HepG2 (cell line): Measurements from ENCODE around the gene SLC2A4. TPM values are rescaled to one million over a fixed set of nuclear protein-coding genes. Genes with fewer than 3 reads are reported as not detected.

Experiments used
- ATAC-seq: fragments of 200-7000 bp; cut with Tn5 transposase; 3 replicates; pipeline ENCODE4 v1.9.1; 2020; ENCODE audit warnings: mild to moderate bottlenecking, moderate library complexity
- BruUV-seq: library from RNA; stranded (reverse); fragments of 400-500 nt; replicated peaks from 2 replicates; lab custom pipeline; 2021; lab: Mats Ljungman, UMichigan
- CTCF ChIA-PET: fragments of 300-600 bp; formaldehyde crosslinking; extraction: SDS; loops from one replicate; lab custom pipeline; 2021; ENCODE audit warnings: low total read pairs, inconsistent platforms, low intra/inter-chr PET ratio; lab: Yijun Ruan, JAX
- POLR2A ChIA-PET: fragments of 350-600 bp; sonication (Branson Sonifier 250); formaldehyde crosslinking; loops from one replicate; lab custom pipeline; 2020; ENCODE audit warnings: antibody characterized with exemption, inconsistent platforms; lab: Yijun Ruan, JAX
- DNase-seq: peaks from one replicate; pipeline ENCODE4 v3.0.0-alpha.2; 2015; ENCODE audit warnings: low spot score
- FAIRE-seq: peaks from 3 replicates; lab custom pipeline; 2011; peaks lifted over from hg19 to GRCh38; lab: Jason Lieb, UNC
- H2AFZ ChIP-seq: one replicate; pipeline ENCODE4 v1.6.1; 2011; ENCODE audit warnings: low read length, inconsistent platforms
- H3K27ac ChIP-seq: fragments of 300-600 bp; 3 replicates; pipeline ENCODE4 v1.8.0; 2011; ENCODE audit warnings: mixed run types, mild to moderate bottlenecking, mixed read lengths, low read length, inconsistent platforms; ENCODE audit not compliant: insufficient read depth; ENCODE audit errors: extremely low read length
- H3K27me3 ChIP-seq, 2 experiments: fragments of 200-600 bp in 1 of 2; 2 replicates in 1 of 2; 3 replicates in 1 of 2; pipeline versions ENCODE4 v1.6.0 to v1.8.0; 2011; ENCODE audit warnings: low read length in 2 of 2, mild to moderate bottlenecking in 2 of 2, moderate library complexity in 2 of 2, inconsistent platforms in 1 of 2; ENCODE audit not compliant: insufficient read depth in 2 of 2, control insufficient read depth in 1 of 2
- H3K36me3 ChIP-seq, 2 experiments: fragments of 200-600 bp in 1 of 2; replicated peaks in 1 of 2; 2 replicates in 1 of 2; 3 replicates in 1 of 2; pipeline versions ENCODE4 v1.5.1 to v1.8.0; 2011; ENCODE audit warnings: low read length in 2 of 2, inconsistent platforms in 1 of 2; ENCODE audit not compliant: insufficient read depth in 2 of 2, control insufficient read depth in 1 of 2
- H3K4me1 ChIP-seq: 2 replicates; pipeline ENCODE4 v1.5.1; 2012; ENCODE audit warnings: low read length, inconsistent platforms; ENCODE audit not compliant: insufficient read depth
- H3K4me2 ChIP-seq: 2 replicates; pipeline ENCODE4 v1.6.0; 2011; ENCODE audit warnings: low read depth, low read length, inconsistent platforms
- H3K4me3 ChIP-seq, 3 experiments: fragments of 200-600 bp in 1 of 3; sonication (generic), shearing (Covaris generic) in 1 of 3; replicated peaks in 1 of 3; 2 replicates each; pipeline ENCODE4 v1.5.1; 2011 to 2016; ENCODE audit warnings: low read length in 3 of 3, inconsistent platforms in 2 of 3, low read depth in 2 of 3, mild to moderate bottlenecking in 2 of 3, control low read depth in 1 of 3, mixed read lengths in 1 of 3; ENCODE audit not compliant: insufficient read depth in 1 of 3
- H3K79me2 ChIP-seq: one replicate; pipeline ENCODE4 v1.6.1; 2011; ENCODE audit warnings: low read length, inconsistent platforms; ENCODE audit not compliant: insufficient read depth
- H3K9ac ChIP-seq: 2 replicates; pipeline ENCODE4 v1.6.0; 2011; ENCODE audit warnings: mild to moderate bottlenecking, low read depth, low read length, inconsistent platforms; ENCODE audit not compliant: insufficient read depth
- H3K9me3 ChIP-seq: 2 replicates; pipeline ENCODE4 v1.5.1; 2012; ENCODE audit warnings: mild to moderate bottlenecking, low read length
- H4K20me1 ChIP-seq: 2 replicates; pipeline ENCODE4 v1.6.0; 2011; ENCODE audit warnings: inconsistent platforms, mild to moderate bottlenecking, low read length, moderate library complexity; ENCODE audit not compliant: insufficient read depth
- BORCS8-MEF2B ChIP-seq: sonication (generic); formaldehyde crosslinking; IDR thresholded peaks from 2 replicates; pipeline ENCODE4 v1.8.0; 2022; ENCODE audit warnings: mild to moderate bottlenecking, missing genetic modification reagents
- RXRA ChIP-seq: sonication (generic); formaldehyde crosslinking; IDR thresholded peaks from 2 replicates; pipeline ENCODE4 v1.5.1; 2020; ENCODE audit warnings: missing genetic modification reagents
- SALL1 ChIP-seq: sonication (generic); formaldehyde crosslinking; IDR thresholded peaks from 2 replicates; pipeline ENCODE4 v1.8.0; 2022; ENCODE audit warnings: mild to moderate bottlenecking, missing genetic modification reagents
- SCMH1 ChIP-seq: sonication (generic); formaldehyde crosslinking; IDR thresholded peaks from 2 replicates; pipeline ENCODE4 v1.9.0; 2021; ENCODE audit warnings: missing genetic modification reagents, mild to moderate bottlenecking, borderline replicate concordance
- TAF15 ChIP-seq: fragments of 200-400 bp; formaldehyde crosslinking; IDR thresholded peaks from one replicate; pipeline ENCODE4 v1.6.1; 2018; ENCODE audit warnings: mild to moderate bottlenecking, low read depth, low read length; ENCODE audit not compliant: poor library complexity, severe bottlenecking
- ZNF407 ChIP-seq: sonication (generic); formaldehyde crosslinking; IDR thresholded peaks from one replicate; pipeline ENCODE4 v1.5.1; 2020; ENCODE audit warnings: mild to moderate bottlenecking, missing genetic modification reagents; ENCODE audit errors: not compliant biosample characterization
- ZNF607 ChIP-seq: sonication (generic); formaldehyde crosslinking; IDR thresholded peaks from 2 replicates; pipeline ENCODE4 v1.5.1; 2020; ENCODE audit warnings: missing genetic modification reagents, mild to moderate bottlenecking, borderline replicate concordance
- ZNF792 ChIP-seq: IDR thresholded peaks from 2 replicates; pipeline ENCODE4 v1.6.1; 2016
- WGBS: methylation state at CpG from one replicate; pipeline ENCODE4 v1.1.6; 2017; ENCODE audit warnings: low lambda C conversion rate; 5-methylcytosine and 5-hydroxymethylcytosine counted together
- in situ Hi-C: cut with HindIII; loops from 2 replicates; pipeline ENCODE4 v1.10.0; 2017; ENCODE audit warnings: low pct_unique_long_range_greater_than_20kb; ENCODE audit not compliant: extremely low pct_ligation_motif_present
- intact Hi-C: fragments of 100-400 bp; cut with micrococcal nuclease; formaldehyde crosslinking; loops from one replicate; pipeline ENCODE4 v1.10.0; 2022; ENCODE audit not compliant: unreplicated experiment
- polyA plus RNA-seq, 8 experiments: library from polyadenylated mRNA; depleted of rRNA in 3 of 8; stranded (reverse) in 7 of 8; unstranded in 1 of 8; fragments of >200 nt; fragmentation: Illumina TruSeq in 4 of 8; extraction: Trizol in 4 of 8; gene quantifications; 2 replicates each; pipeline versions ENCODE4 v1.2.1 to v1.2.3, GENCODE V29; 2011 to 2016; ENCODE audit warnings: low read depth in 4 of 8, missing spikeins in 1 of 8, mixed read lengths in 1 of 8; ENCODE audit not compliant: insufficient read depth in 1 of 8
- total RNA-seq, 5 experiments: library from RNA; depleted of rRNA; stranded (reverse); fragments of >200 nt; fragmentation: Illumina TruSeq; extraction: Trizol; gene quantifications; 2 replicates each; pipeline ENCODE4 v1.2.3, GENCODE V29; 2016; ENCODE audit warnings: low read depth in 1 of 5

Gene SLC2A4
- total and polyA plus RNA-seq, 2 of the 13 experiments (the other 11 are each of a cell fraction or from before 2014, with no cell fraction given), result 4.9 to 5.8 TPM

DNA sequence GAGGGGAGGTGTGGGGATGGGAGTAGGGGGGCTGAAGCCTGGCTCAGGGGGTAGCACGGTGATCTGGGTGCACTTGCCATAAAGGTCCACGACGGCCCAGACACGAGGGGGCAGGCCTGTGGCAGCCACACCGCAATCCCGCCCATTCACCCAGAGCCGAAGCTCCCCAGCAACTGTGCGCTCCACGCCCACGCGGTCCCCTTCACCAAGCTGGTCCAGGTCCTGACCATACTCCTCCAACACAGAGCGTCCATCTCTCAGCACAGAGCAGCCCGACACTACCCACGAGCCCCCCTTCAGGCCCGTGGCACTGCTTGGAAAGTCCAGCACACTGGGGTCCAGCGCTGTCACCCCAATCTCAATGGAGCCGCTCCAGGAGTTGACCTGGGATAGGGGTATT, 46.0 kb downstream of the SLC2A4 start:
- in situ Hi-C loops (no loop called here), intact Hi-C loops (no loop called here)
- Histone ChIP-seq H4K20me1 (no peaks in the 10 kb centered on the region), H3K36me3 (peaks cover 13 to 35% of the 10 kb centered on the region in 2 experiments), H3K9me3 (no peaks in the 10 kb centered on the region), H3K79me2 (peaks cover 12% of the 10 kb centered on the region), H2AFZ (no peak overlapping the region), H3K4me2 (0 out of 2 replicates have a peak overlapping the region, but pooled peaks have one; percentile 6), H3K27ac (no peak overlapping the region), H3K27me3 (peaks cover 0 to 4% of the 10 kb centered on the region in 2 experiments; a peak in 2 of 5 replicates), H3K9ac (0 out of 2 replicates have a peak overlapping the region, but pooled peaks have one; percentile 83), H3K4me3 (peak overlapping the region in 1 of 3 experiments; percentile 8; a peak in 2 of 6 replicates), H3K4me1 (peaks cover 24% of the 10 kb centered on the region)
- BruUV-seq, result no TSS peak
- FAIRE-seq (no peak), ATAC-seq (no peak), DNase-seq (no peak)
- ChIA-PET POLR2A (no interaction called here), CTCF (no interaction called here)
- 99% methylated on average over 12 of the region's 17 CpGs for WGBS
- TF ChIP-seq BORCS8-MEF2B (no peak), TAF15 (no peak), SCMH1 (CRISPR knock-in tag) (no peak), SALL1 (no peak), RXRA (CRISPR knock-in tag) (no peak), ZNF792 (CRISPR knock-in tag) (no peak), ZNF407 (CRISPR knock-in tag) (no peak), ZNF607 (CRISPR knock-in tag) (no peak)
